Fibroblast of lung (primary cell): ENCODE data around the gene SEC16A.

ENCODE experiments used
- EZH2 ChIP-seq: IDR thresholded peaks from 2 replicates; pipeline ENCODE4 v1.5.1; 2012; ENCODE audit warnings: low read length, control low read depth, mild to moderate bottlenecking; ENCODE audit errors: missing control alignments
- TF ChIP-seq, protein P1 (sequence below), 2 donors: IDR thresholded peaks in 1 of 2; conservative IDR thresholded peaks in 1 of 2; 1 replicate in 1 of 2; 2 replicates in 1 of 2; pipeline ENCODE4 v1.5.1; 2011 to 2012; ENCODE audit warnings: low read length in 2 of 2, control low read depth in 1 of 2, inconsistent platforms in 1 of 2, low read depth in 1 of 2, mild to moderate bottlenecking in 1 of 2

DNA sequence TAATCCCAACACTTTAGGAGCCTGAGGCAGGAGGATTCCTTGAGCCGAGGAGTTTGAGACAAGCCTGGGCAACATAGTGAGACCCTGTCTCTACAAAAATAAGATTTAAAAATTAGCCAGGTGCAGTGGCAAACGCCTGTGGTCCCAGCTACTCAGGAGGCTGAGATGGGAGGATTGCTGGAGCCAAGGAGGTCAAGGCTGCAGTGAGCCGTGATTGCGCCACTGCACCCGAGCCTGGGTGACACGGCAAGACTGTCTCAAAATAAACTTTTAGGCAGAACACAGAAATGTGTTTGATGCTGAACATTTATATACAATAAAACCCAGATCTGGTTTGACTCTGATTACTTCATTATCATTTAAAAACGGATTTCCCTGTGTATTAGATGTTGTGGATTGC is 77.4 kb downstream of the SEC16A start:
- TF ChIP-seq, protein P1, sequence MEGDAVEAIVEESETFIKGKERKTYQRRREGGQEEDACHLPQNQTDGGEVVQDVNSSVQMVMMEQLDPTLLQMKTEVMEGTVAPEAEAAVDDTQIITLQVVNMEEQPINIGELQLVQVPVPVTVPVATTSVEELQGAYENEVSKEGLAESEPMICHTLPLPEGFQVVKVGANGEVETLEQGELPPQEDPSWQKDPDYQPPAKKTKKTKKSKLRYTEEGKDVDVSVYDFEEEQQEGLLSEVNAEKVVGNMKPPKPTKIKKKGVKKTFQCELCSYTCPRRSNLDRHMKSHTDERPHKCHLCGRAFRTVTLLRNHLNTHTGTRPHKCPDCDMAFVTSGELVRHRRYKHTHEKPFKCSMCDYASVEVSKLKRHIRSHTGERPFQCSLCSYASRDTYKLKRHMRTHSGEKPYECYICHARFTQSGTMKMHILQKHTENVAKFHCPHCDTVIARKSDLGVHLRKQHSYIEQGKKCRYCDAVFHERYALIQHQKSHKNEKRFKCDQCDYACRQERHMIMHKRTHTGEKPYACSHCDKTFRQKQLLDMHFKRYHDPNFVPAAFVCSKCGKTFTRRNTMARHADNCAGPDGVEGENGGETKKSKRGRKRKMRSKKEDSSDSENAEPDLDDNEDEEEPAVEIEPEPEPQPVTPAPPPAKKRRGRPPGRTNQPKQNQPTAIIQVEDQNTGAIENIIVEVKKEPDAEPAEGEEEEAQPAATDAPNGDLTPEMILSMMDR (conservative IDR thresholded peaks at IDR 0.05 in 1 of 2, IDR thresholded peaks at IDR 0.05 in 1 of 2; ENCODE audit: low read depth in 1 of 2, low read length in 2 of 2): no peak
- TF ChIP-seq EZH2: no peak
